Activated naive CD4-positive, alpha-beta T cell treated with anti-CD3 and anti-CD28 coated beads, Interleukin-2, amount 50 U/mL, for 72 hours (primary cell): ENCODE measurements around the gene ETHE1. TPM values are rescaled to one million over a fixed set of nuclear protein-coding genes. Genes with fewer than 3 reads are reported as not detected.
A peak's percentile ranks its signal among the peaks of the same experiment; 100 is the strongest.

Experiments
- ATAC-seq, 2 donors: fragments of 150-1000 bp; cut with Tn5 transposase; 2 replicates each; pipeline ENCODE4 v1.10.0; 2021; ENCODE audit warnings: mild to moderate bottlenecking in 2 of 2, moderate library complexity in 2 of 2
- DNase-seq, 2 donors: peaks; one replicate each; pipeline ENCODE4 v3.0.0; 2021 to 2022; ENCODE audit warnings: low spot score in 2 of 2
- H3K27ac Mint-ChIP-seq, 2 donors: one replicate each; pipeline ENCODE4 v1.8.0; 2022; ENCODE audit warnings: mild to moderate bottlenecking in 2 of 2, mixed read lengths in 2 of 2
- H3K36me3 Mint-ChIP-seq, 2 donors: one replicate each; pipeline ENCODE4 v1.8.0; 2022; ENCODE audit warnings: mixed read lengths in 2 of 2
- H3K9me3 Mint-ChIP-seq, 2 donors: one replicate each; pipeline ENCODE4 v1.8.0; 2022; ENCODE audit warnings: mixed read lengths in 2 of 2
- total RNA-seq, 2 donors: library from RNA; stranded (reverse); gene quantifications; one replicate each; pipeline ENCODE4 v1.2.3, GENCODE V29; 2022

ETHE1 gene
- total RNA-seq, 2 donors from 2014 or later, result 88.0 to 89.2 TPM

GRCh38 chr19:43507880-43508279, 19.1 kb downstream of the ETHE1 start:
- H3K9me3 Mint-ChIP-seq, result no peaks in the 10 kb centered on the region
- no peak for DNase-seq
- peaks cover 11 to 20% of the 10 kb centered on the region in 2 donors for H3K36me3 Mint-ChIP-seq
- no peak for ATAC-seq
- peak overlapping the region in 1 of 2 donors; percentile 81 for H3K27ac Mint-ChIP-seq

GRCh38 chr19:43506629-43507028, 20.4 kb downstream of the ETHE1 start:
- H3K9me3 Mint-ChIP-seq, result no peaks in the 10 kb centered on the region
- peaks cover 13 to 20% of the 10 kb centered on the region in 2 donors for H3K36me3 Mint-ChIP-seq
- no peak for ATAC-seq
- peak overlapping the region in 1 of 2 donors; percentile 26 for H3K27ac Mint-ChIP-seq
- DNase-seq, result no peak

GRCh38 chr19:43505941-43506340, 21.1 kb downstream of the ETHE1 start:
- ATAC-seq (no peak), DNase-seq (no peak)
- H3K27ac Mint-ChIP-seq, result peak overlapping the region in 1 of 2 donors; percentile 26
- peaks cover 13 to 17% of the 10 kb centered on the region in 2 donors for H3K36me3 Mint-ChIP-seq
- no peaks in the 10 kb centered on the region for H3K9me3 Mint-ChIP-seq

GRCh38 chr19:43505186-43505456, 21.9 kb downstream of the ETHE1 start:
- no peak for ATAC-seq
- Mint-ChIP-seq H3K36me3 (peaks cover 13 to 14% of the 10 kb centered on the region in 2 donors), H3K27ac (peak overlapping the region in 1 of 2 donors; percentile 93), H3K9me3 (no peaks in the 10 kb centered on the region)
- DNase-seq, result no peak

GRCh38 chr19:43504426-43505185, 22.4 kb downstream of the ETHE1 start, which contains the start of gene PHLDB3:
PHLDB3 (minus strand) TSS chr19:43504746; CDS start chr19:43504118, 628 bp downstream.
- DNase-seq, result peak; percentile 58 to 61
- ATAC-seq, result peak; percentile 37 to 40
- Mint-ChIP-seq H3K27ac (peak within 1 kb of the TSS; percentile 93 to 96), H3K36me3 (peaks cover 13 to 14% of the 10 kb centered on the region in 2 donors), H3K9me3 (no peaks in the 10 kb centered on the region)

GRCh38 chr19:43503501-43504425, 23.2 kb downstream of the ETHE1 start:
- Mint-ChIP-seq H3K9me3 (no peaks in the 10 kb centered on the region), H3K36me3 (peaks cover 11% of the 10 kb centered on the region in 2 donors), H3K27ac (peak overlapping the region; percentile 93 to 96)
- ATAC-seq, result peak; percentile 94 to 95
- DNase-seq, result peak; percentile 95 to 98

GRCh38 chr19:43502419-43502976, 24.5 kb downstream of the ETHE1 start:
- Mint-ChIP-seq H3K27ac (peak overlapping the region in 1 of 2 donors; percentile 93), H3K9me3 (no peaks in the 10 kb centered on the region), H3K36me3 (peaks cover 7 to 8% of the 10 kb centered on the region in 2 donors)
- no peak for ATAC-seq
- no peak for DNase-seq

GRCh38 chr19:43501661-43502418, 25.2 kb downstream of the ETHE1 start:
- Mint-ChIP-seq H3K9me3 (no peaks in the 10 kb centered on the region), H3K36me3 (peaks cover 7 to 10% of the 10 kb centered on the region in 2 donors), H3K27ac (peak overlapping the region in 1 of 2 donors; percentile 93)
- ATAC-seq, result no peak
- no peak for DNase-seq

GRCh38 chr19:43499042-43499441, 28.0 kb downstream of the ETHE1 start:
- DNase-seq (no peak), ATAC-seq (no peak)
- Mint-ChIP-seq H3K27ac (peak overlapping the region in 1 of 2 donors; percentile 10), H3K36me3 (peaks cover 6 to 13% of the 10 kb centered on the region in 2 donors), H3K9me3 (no peaks in the 10 kb centered on the region)

- peaks cover 6 to 11% of the 10 kb centered on the region in 2 donors for H3K36me3 Mint-ChIP-seq
Measured at GRCh38 chr19:43498233-43498842, 28.7 kb downstream of the ETHE1 start.

GRCh38 chr19:43496960-43497359, 30.0 kb downstream of the ETHE1 start:
- H3K36me3 Mint-ChIP-seq, result peaks cover 5 to 6% of the 10 kb centered on the region in 2 donors
- DNase-seq, result no peak
- peak overlapping the region in 1 of 2 donors; percentile 23 for H3K27ac Mint-ChIP-seq
- ATAC-seq, result no peak
- no peaks in the 10 kb centered on the region for H3K9me3 Mint-ChIP-seq

More at GRCh38 chr19:43498233-43498842, 28.7 kb downstream of the ETHE1 start:
- DNase-seq (no peak), ATAC-seq (no peak)
- Mint-ChIP-seq H3K27ac (peak overlapping the region; percentile 10 to 46), H3K9me3 (no peaks in the 10 kb centered on the region)

- no peak for ATAC-seq
- Mint-ChIP-seq H3K36me3 (peaks cover 5 to 6% of the 10 kb centered on the region in 2 donors), H3K9me3 (no peaks in the 10 kb centered on the region), H3K27ac (peak overlapping the region in 1 of 2 donors; percentile 68)
- no peak for DNase-seq
Measured at GRCh38 chr19:43495082-43495481, 31.9 kb downstream of the ETHE1 start.

GRCh38 chr19:43490759-43491158, 36.2 kb downstream of the ETHE1 start:
- DNase-seq (no peak), ATAC-seq (no peak)
- Mint-ChIP-seq H3K9me3 (no peaks in the 10 kb centered on the region), H3K27ac (no peak overlapping the region), H3K36me3 (peaks cover 0 to 4% of the 10 kb centered on the region in 2 donors)

- Mint-ChIP-seq H3K9me3 (no peaks in the 10 kb centered on the region), H3K36me3 (no peaks in the 10 kb centered on the region), H3K27ac (no peak overlapping the region)
- DNase-seq (no peak), ATAC-seq (no peak)
Measured at GRCh38 chr19:43489979-43490599, 36.9 kb downstream of the ETHE1 start.

GRCh38 chr19:43489310-43489709, 37.7 kb downstream of the ETHE1 start:
- ATAC-seq (no peak), DNase-seq (no peak)
- H3K36me3 Mint-ChIP-seq, result no peaks in the 10 kb centered on the region
- no peaks in the 10 kb centered on the region for H3K9me3 Mint-ChIP-seq
- H3K27ac Mint-ChIP-seq, result peak overlapping the region in 1 of 2 donors; percentile 77
